ENCODE results near the gene KCNH2.

GRCh38 chr7:150910996-150911422 is 67.1 kb downstream of the KCNH2 start:
- no peak for TF ChIP-seq POLR2AphosphoS5 (IDR thresholded peaks at IDR 0.05; ENCODE audit: low read depth, low read length)
- no peak for TF ChIP-seq TAF1 (IDR thresholded peaks at IDR 0.05; ENCODE audit: low read depth, low read length)
- no peak for TF ChIP-seq POLR2A (IDR thresholded peaks at IDR 0.05; ENCODE audit: low read depth, low read length)
- no peak for TF ChIP-seq POU2F2 (IDR thresholded peaks at IDR 0.05; ENCODE audit: low read depth, low read length)
- no peak for TF ChIP-seq SPI1 (IDR thresholded peaks at IDR 0.05; ENCODE audit: low read depth, low read length)
- no peak for TF ChIP-seq PAX5 (IDR thresholded peaks at IDR 0.05; ENCODE audit: insufficient read depth, low read length, severe bottlenecking)
